GM21381 (cell line): ENCODE results near the gene CDH4.

Experiments
- ATAC-seq: cut with Tn5 transposase; IDR thresholded peaks from one replicate; pipeline ENCODE4 v1.9.1; 2021; ENCODE audit warnings: mild to moderate bottlenecking, moderate library complexity; ENCODE audit not compliant: unreplicated experiment

CDH4 gene

GRCh38 chr20:61299618-61300017 is 47.6 kb downstream of the CDH4 start:
- no peak for ATAC-seq

- ATAC-seq: no peak
Observed at GRCh38 chr20:61300293-61300692, 48.2 kb downstream of the CDH4 start.

- ATAC-seq: no peak
Observed at GRCh38 chr20:61300709-61301108, 48.6 kb downstream of the CDH4 start.

- no peak for ATAC-seq
Observed at GRCh38 chr20:61301711-61302525, 49.9 kb downstream of the CDH4 start.

- ATAC-seq: no peak
Observed at GRCh38 chr20:61303217-61303616, 51.2 kb downstream of the CDH4 start.

- no peak for ATAC-seq
Observed at GRCh38 chr20:61303675-61304074, 51.6 kb downstream of the CDH4 start.

GRCh38 chr20:61304750-61305149 is 52.7 kb downstream of the CDH4 start:
- no peak for ATAC-seq

- ATAC-seq: no peak
Observed at GRCh38 chr20:61306937-61307475, 54.9 kb downstream of the CDH4 start.

GRCh38 chr20:61307686-61308476 is 55.8 kb downstream of the CDH4 start:
- no peak for ATAC-seq

GRCh38 chr20:61308477-61308774 is 56.4 kb downstream of the CDH4 start:
- ATAC-seq: no peak

GRCh38 chr20:61310954-61311353 is 58.9 kb downstream of the CDH4 start:
- ATAC-seq: no peak

- ATAC-seq: no peak
Observed at GRCh38 chr20:61311656-61312387, 59.8 kb downstream of the CDH4 start.

GRCh38 chr20:61312925-61313324 is 60.9 kb downstream of the CDH4 start:
- ATAC-seq: no peak

- ATAC-seq: no peak
Observed at GRCh38 chr20:61313396-61313795, 61.3 kb downstream of the CDH4 start.

GRCh38 chr20:61314326-61315010 is 62.4 kb downstream of the CDH4 start:
- ATAC-seq: no peak

- ATAC-seq: no peak
Observed at GRCh38 chr20:61315319-61315718, 63.3 kb downstream of the CDH4 start.

- no peak for ATAC-seq
Observed at GRCh38 chr20:61316346-61316745, 64.3 kb downstream of the CDH4 start.

GRCh38 chr20:61317966-61318530 is 66.0 kb downstream of the CDH4 start:
- ATAC-seq: no peak

GRCh38 chr20:61320691-61321425 is 68.8 kb downstream of the CDH4 start:
- no peak for ATAC-seq

GRCh38 chr20:61321481-61321880 is 69.4 kb downstream of the CDH4 start:
- no peak for ATAC-seq
